Kidney epithelial cell (primary cell): ENCODE measurements around the gene COG7. TPM values are rescaled to one million over a fixed set of nuclear protein-coding genes. Genes with fewer than 3 reads are reported as not detected.

ENCODE experiments used
- DNase-seq: peaks from one replicate; pipeline ENCODE4 v3.0.0-alpha.2; 2010; ENCODE audit warnings: low read depth
- H3K27me3 ChIP-seq: 2 replicates; pipeline ENCODE4 v1.6.0; 2011; ENCODE audit warnings: low read length; ENCODE audit not compliant: control insufficient read depth, insufficient read depth
- H3K36me3 ChIP-seq: 2 replicates; pipeline ENCODE4 v1.5.1; 2011; ENCODE audit warnings: low read length; ENCODE audit not compliant: control insufficient read depth, insufficient read depth
- H3K4me3 ChIP-seq: 2 replicates; pipeline ENCODE4 v1.5.1; 2011; ENCODE audit warnings: low read depth, mild to moderate bottlenecking, control low read depth, low read length
- CTCF ChIP-seq: IDR thresholded peaks from 2 replicates; pipeline ENCODE4 v1.5.1; 2011; ENCODE audit warnings: mild to moderate bottlenecking, moderate library complexity, low read length, control low read depth, inconsistent platforms; ENCODE audit not compliant: insufficient read depth, poor library complexity, severe bottlenecking
- total RNA-seq: library from RNA; depleted of rRNA; stranded (reverse); fragments of >200 nt; gene quantifications from 2 replicates; pipeline ENCODE4 v1.2.3, GENCODE V29; 2015

Gene COG7
- total RNA-seq, 1 donor from 2014 or later = 13.6 TPM

- no peak for DNase-seq
- TF ChIP-seq CTCF = no peak
- Histone ChIP-seq H3K36me3 (peaks cover 8% of the 10 kb centered on the region), H3K27me3 (no peaks in the 10 kb centered on the region), H3K4me3 (no peak overlapping the region)
Measured at GRCh38 chr16:23482778-23483177, 29.8 kb upstream of the COG7 start.

- H3K4me3 ChIP-seq = no peak overlapping the region
- H3K27me3 ChIP-seq = no peaks in the 10 kb centered on the region
- H3K36me3 ChIP-seq = peaks cover 6% of the 10 kb centered on the region
- TF ChIP-seq CTCF = no peak
- DNase-seq = no peak
Measured at GRCh38 chr16:23480257-23480656, 27.3 kb upstream of the COG7 start.

- DNase-seq = no peak
- no peak overlapping the region for H3K4me3 ChIP-seq
- no peaks in the 10 kb centered on the region for H3K27me3 ChIP-seq
- peaks cover 6% of the 10 kb centered on the region for H3K36me3 ChIP-seq
- TF ChIP-seq CTCF = no peak
Measured at GRCh38 chr16:23479138-23479537, 26.1 kb upstream of the COG7 start.

GRCh38 chr16:23478566-23478965, 25.6 kb upstream of the COG7 start:
- Histone ChIP-seq H3K4me3 (no peak overlapping the region), H3K27me3 (no peaks in the 10 kb centered on the region), H3K36me3 (peaks cover 6% of the 10 kb centered on the region)
- no peak for DNase-seq
- TF ChIP-seq CTCF = no peak

GRCh38 chr16:23476289-23476688, 23.3 kb upstream of the COG7 start:
- no peak for DNase-seq
- TF ChIP-seq CTCF = no peak
- Histone ChIP-seq H3K36me3 (peaks cover 4% of the 10 kb centered on the region), H3K27me3 (no peaks in the 10 kb centered on the region), H3K4me3 (no peak overlapping the region)

- H3K36me3 ChIP-seq = peaks cover 1% of the 10 kb centered on the region
- TF ChIP-seq CTCF = no peak
- peak; percentile 43 for DNase-seq
- H3K4me3 ChIP-seq = no peak overlapping the region
- no peaks in the 10 kb centered on the region for H3K27me3 ChIP-seq
Measured at GRCh38 chr16:23469814-23470213, 16.8 kb upstream of the COG7 start.
